OCI-LY7 (cell line): Measurements from ENCODE around the gene UBE3D.

Experiments
- CTCF ChIP-seq: fragments of 200-600 bp; sonication (generic); conservative IDR thresholded peaks from 2 replicates; pipeline ENCODE4 v1.5.1; 2014; ENCODE audit warnings: mild to moderate bottlenecking, antibody characterized with exemption, low read length, moderate library complexity, mixed read lengths
- EZH2phosphoT487 ChIP-seq: fragments of 200-600 bp; sonication (generic); IDR thresholded peaks from 2 replicates; pipeline ENCODE4 v1.6.1; 2018; ENCODE audit warnings: low read depth, borderline replicate concordance, mild to moderate bottlenecking, mixed run types, antibody characterized with exemption, low read length, moderate library complexity, mixed read lengths

DNA sequence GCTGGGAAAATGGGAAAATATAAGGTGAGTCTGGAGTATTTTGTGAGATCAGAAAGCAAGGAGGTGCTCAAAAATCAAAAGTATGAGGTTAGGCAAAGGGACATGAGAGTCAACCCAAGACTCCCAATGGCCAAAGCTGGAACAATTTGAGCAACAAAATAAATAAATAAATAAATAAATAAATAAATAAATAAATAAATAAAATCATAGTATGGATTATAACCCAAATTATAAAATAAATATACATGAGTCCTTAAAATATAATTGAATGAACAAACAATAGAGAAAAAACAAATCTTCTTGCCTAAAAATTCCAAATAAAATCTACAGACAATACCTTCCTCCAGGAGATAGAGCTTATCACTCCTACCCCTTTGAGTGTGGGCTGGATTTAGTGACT lies 69.5 kb downstream of the UBE3D start:
- TF ChIP-seq CTCF (no peak), EZH2phosphoT487 (no peak)
